ENCODE measurements around the gene HNF1B. TPM values are rescaled to one million over a fixed set of nuclear protein-coding genes. Genes with fewer than 3 reads are reported as not detected.

Gene HNF1B
- total RNA-seq, 2 donors from 2014 or later, result 22.3 to 37.6 TPM

GRCh38 chr17:37697381-37697780 is 47.5 kb downstream of the HNF1B start:
- H3K27ac ChIP-seq, result peak overlapping the region in 3 of 4 donors; percentile 36 to 66 (median 65)
- DNase-seq (peak in 1 of 4 donors; percentile 4), ATAC-seq (no peak)
- no peaks in the 10 kb centered on the region for H3K27me3 ChIP-seq
- peaks cover 5 to 13% of the 10 kb centered on the region in 2 donors for H3K36me3 ChIP-seq (replicated peaks in 1 of 2; ENCODE audit: insufficient read depth in 1 of 2, low read depth in 2 of 2)
- TF ChIP-seq CTCF (IDR thresholded peaks at IDR 0.05), result no peak
- no peak for TF ChIP-seq POLR2A (IDR thresholded peaks at IDR 0.05)
- H3K4me3 ChIP-seq, result no peak overlapping the region
- H3K9me3 ChIP-seq, result no peaks in the 10 kb centered on the region
- H3K4me1 ChIP-seq, result peaks cover 29% of the 10 kb centered on the region
- 71 to 75% methylated on average over 8 of the region's 8 CpGs for WGBS, 2 donors
- intact Hi-C loops (cut with DNase I), result no loop called here

DNA sequence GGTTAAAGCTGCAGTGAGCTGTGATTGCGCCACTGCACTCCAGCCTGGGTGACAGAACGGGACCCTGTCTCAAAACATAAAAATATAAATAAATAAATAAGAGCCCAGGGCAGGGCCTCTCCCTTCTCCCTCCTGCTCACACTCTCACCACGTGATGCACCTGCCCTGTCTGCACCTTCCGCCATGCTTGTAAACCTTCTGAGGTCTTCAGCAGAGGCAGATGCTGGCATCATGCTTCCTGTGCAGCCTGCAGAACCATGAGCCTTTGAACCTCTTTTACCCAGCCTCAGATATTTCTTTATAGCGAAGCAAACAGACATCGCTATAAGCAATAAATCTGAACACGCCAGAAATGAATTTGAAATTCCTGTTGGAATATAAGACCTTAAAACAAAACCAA is 48.5 kb downstream of the HNF1B start:
- TF ChIP-seq POLR2A (IDR thresholded peaks at IDR 0.05), result no peak
- no peak for TF ChIP-seq CTCF (IDR thresholded peaks at IDR 0.05)
- ATAC-seq, result no peak
- H3K4me1 ChIP-seq, result peaks cover 28% of the 10 kb centered on the region
- no peak overlapping the region for H3K4me3 ChIP-seq
- intact Hi-C loops (cut with DNase I), result no loop called here
- peak in 1 of 4 donors; percentile 4 for DNase-seq
- no peaks in the 10 kb centered on the region for H3K9me3 ChIP-seq
- peaks cover 3 to 13% of the 10 kb centered on the region in 2 donors for H3K36me3 ChIP-seq (replicated peaks in 1 of 2; ENCODE audit: insufficient read depth in 1 of 2, low read depth in 2 of 2)
- peak overlapping the region in 1 of 4 donors; percentile 4 for H3K27ac ChIP-seq
- 95 to 96% methylated on average over 7 of the region's 7 CpGs for WGBS, 2 donors
- no peaks in the 10 kb centered on the region for H3K27me3 ChIP-seq

DNA sequence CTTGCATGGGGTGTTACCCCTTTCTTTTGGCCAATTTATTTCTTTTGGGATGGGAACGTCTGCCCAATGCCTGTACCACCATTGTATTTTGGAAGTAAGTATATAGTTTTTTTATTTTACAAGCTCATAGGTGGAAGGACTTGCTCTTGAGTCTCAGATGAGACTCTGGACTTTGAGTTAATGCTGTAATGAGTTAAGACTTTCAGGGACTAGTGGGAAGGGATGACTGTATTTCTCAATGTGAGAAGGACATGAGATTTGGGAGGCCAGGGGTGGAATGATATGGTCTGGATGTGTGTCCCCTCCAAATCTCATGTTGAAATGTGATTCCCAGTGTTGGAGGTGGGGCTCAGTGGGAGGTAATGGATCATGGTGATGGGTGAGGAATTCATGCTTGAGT is 49.1 kb downstream of the HNF1B start:
- Histone ChIP-seq H3K36me3 (replicated peaks in 1 of 2; ENCODE audit: insufficient read depth in 1 of 2, low read depth in 2 of 2) (peaks cover 3 to 13% of the 10 kb centered on the region in 2 donors), H3K27ac (no peak overlapping the region), H3K9me3 (no peaks in the 10 kb centered on the region), H3K4me1 (peaks cover 28% of the 10 kb centered on the region), H3K27me3 (no peaks in the 10 kb centered on the region), H3K4me3 (no peak overlapping the region)
- TF ChIP-seq POLR2A (IDR thresholded peaks at IDR 0.05) (no peak), CTCF (IDR thresholded peaks at IDR 0.05) (no peak)
- DNase-seq (no peak), ATAC-seq (no peak)
- WGBS, 2 donors, result 86 to 87% methylated on average over 1 of the region's 1 CpG
- intact Hi-C loops (cut with DNase I), result no loop called here

DNA sequence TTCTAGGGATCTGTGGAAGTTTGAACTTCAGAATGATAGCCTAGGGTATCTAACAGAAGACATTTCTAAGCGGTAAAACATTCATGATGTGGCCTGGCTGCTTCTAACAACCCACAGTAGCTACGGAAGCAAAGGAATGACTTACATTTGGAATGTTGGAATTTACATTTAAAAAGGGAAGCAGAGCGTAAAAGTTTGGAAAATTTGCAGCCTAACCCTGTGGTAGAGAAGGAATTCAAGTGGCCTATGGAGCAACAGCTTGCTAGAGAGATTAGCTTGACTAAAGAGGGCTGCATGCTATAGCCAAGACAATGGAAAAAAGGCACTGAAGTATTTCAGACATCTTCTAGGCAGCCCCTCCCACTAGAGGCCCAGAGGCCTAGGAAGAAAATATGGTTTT is 50.1 kb downstream of the HNF1B start:
- Histone ChIP-seq H3K9me3 (no peaks in the 10 kb centered on the region), H3K36me3 (replicated peaks in 1 of 2; ENCODE audit: insufficient read depth in 1 of 2, low read depth in 2 of 2) (peaks cover 0 to 5% of the 10 kb centered on the region in 2 donors), H3K4me1 (peaks cover 22% of the 10 kb centered on the region), H3K27ac (no peak overlapping the region), H3K27me3 (no peaks in the 10 kb centered on the region), H3K4me3 (no peak overlapping the region)
- DNase-seq (no peak), ATAC-seq (no peak)
- TF ChIP-seq POLR2A (IDR thresholded peaks at IDR 0.05) (no peak), CTCF (IDR thresholded peaks at IDR 0.05) (no peak)
- intact Hi-C loops (cut with DNase I), result no loop called here
- 93 to 94% methylated on average over 3 of the region's 3 CpGs for WGBS, 2 donors

DNA sequence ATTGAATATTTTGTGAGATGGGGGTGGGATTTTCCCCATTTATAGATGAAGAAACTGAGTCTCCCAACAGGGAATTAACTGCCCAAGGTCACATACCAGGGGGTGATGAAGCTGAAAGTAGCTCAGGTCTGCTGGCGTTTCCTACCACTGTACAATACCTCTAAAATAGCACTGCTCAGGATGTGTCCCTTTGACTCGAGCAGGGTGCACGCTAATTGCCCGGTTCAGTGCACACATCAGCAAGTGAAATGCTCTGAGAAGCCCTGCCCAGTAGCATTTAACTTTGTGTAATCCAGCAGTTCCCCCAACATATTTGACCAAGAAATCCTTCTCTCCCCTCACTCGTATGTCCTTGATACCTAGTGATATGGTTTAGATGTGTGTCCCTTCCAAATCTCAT is 51.5 kb downstream of the HNF1B start:
- DNase-seq (peak in 1 of 4 donors; percentile 3), ATAC-seq (no peak)
- intact Hi-C loops (cut with DNase I), result no loop called here
- Histone ChIP-seq H3K4me1 (peaks cover 9% of the 10 kb centered on the region), H3K9me3 (no peaks in the 10 kb centered on the region), H3K27ac (no peak overlapping the region), H3K36me3 (replicated peaks in 1 of 2; ENCODE audit: insufficient read depth in 1 of 2, low read depth in 2 of 2) (no peaks in the 10 kb centered on the region), H3K4me3 (no peak overlapping the region), H3K27me3 (no peaks in the 10 kb centered on the region)
- WGBS, 2 donors, result 73 to 77% methylated on average over 5 of the region's 5 CpGs
- TF ChIP-seq CTCF (IDR thresholded peaks at IDR 0.05) (no peak), POLR2A (IDR thresholded peaks at IDR 0.05) (no peak)
